NCI-H1930 (cell line): ENCODE measurements around the gene CASP1.

ENCODE experiments used
- DNase-seq, 2 experiments: peaks; one replicate each; lab custom pipeline; 2025; lab: John Stamatoyannopoulos, UW

Gene CASP1

DNA sequence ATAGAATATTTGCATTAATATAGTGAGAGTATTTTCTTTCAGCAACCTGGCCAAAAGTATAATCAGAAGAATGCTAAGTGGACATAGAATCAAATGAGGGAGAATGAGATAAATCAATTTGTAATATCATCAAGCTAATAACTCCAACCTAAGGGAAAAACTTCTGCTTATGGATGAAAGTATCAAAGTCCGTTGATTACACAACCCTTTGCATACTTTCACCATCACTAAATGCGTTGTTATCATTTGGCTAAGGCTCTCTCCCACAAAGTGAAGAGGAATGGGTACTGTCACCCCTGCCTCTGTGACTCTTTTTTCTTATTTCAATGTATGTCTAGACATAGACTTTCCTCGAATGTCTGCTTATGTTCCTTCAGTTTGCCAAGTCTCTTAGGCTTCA, 50.1 kb downstream of the CASP1 start:
- no peak for DNase-seq

DNA sequence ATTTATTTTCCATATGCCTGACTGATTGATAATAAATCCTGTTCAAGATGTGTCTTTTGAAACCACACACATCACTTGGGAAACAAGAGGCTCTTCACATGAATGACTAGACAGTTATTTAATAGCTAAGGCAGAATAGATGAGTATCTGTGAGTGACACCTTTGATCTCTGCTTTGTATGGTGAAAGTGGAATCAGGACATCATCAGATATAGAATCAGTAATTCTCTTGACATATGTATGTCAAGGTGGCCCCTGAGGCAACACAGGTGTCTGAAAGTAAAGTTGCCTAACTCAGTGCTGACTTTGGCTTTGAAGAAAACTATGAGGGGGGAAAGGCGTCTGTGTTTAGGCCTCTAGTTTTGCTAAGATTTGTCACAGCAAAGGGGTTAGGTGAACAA, 55.1 kb downstream of the CASP1 start:
- no peak for DNase-seq
